Kidney epithelial cell (primary cell): ENCODE data around the gene MAML2. TPM values are rescaled to one million over a fixed set of nuclear protein-coding genes. Genes with fewer than 3 reads are reported as not detected.

Source experiments
- DNase-seq: peaks from one replicate; pipeline ENCODE4 v3.0.0-alpha.2; 2010; ENCODE audit warnings: low read depth
- H3K27me3 ChIP-seq: 2 replicates; pipeline ENCODE4 v1.6.0; 2011; ENCODE audit warnings: low read length; ENCODE audit not compliant: control insufficient read depth, insufficient read depth
- H3K36me3 ChIP-seq: 2 replicates; pipeline ENCODE4 v1.5.1; 2011; ENCODE audit warnings: low read length; ENCODE audit not compliant: control insufficient read depth, insufficient read depth
- H3K4me3 ChIP-seq: 2 replicates; pipeline ENCODE4 v1.5.1; 2011; ENCODE audit warnings: low read depth, mild to moderate bottlenecking, control low read depth, low read length
- total RNA-seq: library from RNA; depleted of rRNA; stranded (reverse); fragments of >200 nt; gene quantifications from 2 replicates; pipeline ENCODE4 v1.2.3, GENCODE V29; 2015
- TF ChIP-seq, protein P1 (sequence below): IDR thresholded peaks from 2 replicates; pipeline ENCODE4 v1.5.1; 2011; ENCODE audit warnings: mild to moderate bottlenecking, moderate library complexity, low read length, control low read depth, inconsistent platforms; ENCODE audit not compliant: insufficient read depth, poor library complexity, severe bottlenecking

The MAML2 gene
- total RNA-seq, 1 donor from 2014 or later: 12.3 TPM

DNA sequence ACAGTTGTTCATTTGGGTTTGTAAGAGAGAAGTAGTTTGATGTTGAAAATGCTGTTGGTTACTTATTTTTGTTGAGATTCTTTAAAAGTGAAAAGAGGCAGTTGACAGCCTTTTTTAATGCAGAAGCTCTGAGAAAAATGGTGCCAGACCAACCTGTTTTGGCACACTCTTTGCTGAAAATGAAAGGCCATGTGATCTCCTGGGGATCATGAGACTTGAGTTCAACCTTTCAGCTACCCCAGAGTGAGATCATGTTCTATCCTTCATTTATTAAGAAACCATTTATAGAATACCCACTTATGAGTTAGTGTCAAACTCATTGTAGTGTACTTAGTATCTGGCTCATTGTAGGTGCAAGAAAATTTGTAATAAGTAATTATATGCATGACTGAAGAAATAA lies 196.2 kb downstream of the MAML2 start:
- Histone ChIP-seq H3K36me3 (no peaks in the 10 kb centered on the region), H3K27me3 (no peaks in the 10 kb centered on the region), H3K4me3 (no peak overlapping the region)
- TF ChIP-seq, protein P1, sequence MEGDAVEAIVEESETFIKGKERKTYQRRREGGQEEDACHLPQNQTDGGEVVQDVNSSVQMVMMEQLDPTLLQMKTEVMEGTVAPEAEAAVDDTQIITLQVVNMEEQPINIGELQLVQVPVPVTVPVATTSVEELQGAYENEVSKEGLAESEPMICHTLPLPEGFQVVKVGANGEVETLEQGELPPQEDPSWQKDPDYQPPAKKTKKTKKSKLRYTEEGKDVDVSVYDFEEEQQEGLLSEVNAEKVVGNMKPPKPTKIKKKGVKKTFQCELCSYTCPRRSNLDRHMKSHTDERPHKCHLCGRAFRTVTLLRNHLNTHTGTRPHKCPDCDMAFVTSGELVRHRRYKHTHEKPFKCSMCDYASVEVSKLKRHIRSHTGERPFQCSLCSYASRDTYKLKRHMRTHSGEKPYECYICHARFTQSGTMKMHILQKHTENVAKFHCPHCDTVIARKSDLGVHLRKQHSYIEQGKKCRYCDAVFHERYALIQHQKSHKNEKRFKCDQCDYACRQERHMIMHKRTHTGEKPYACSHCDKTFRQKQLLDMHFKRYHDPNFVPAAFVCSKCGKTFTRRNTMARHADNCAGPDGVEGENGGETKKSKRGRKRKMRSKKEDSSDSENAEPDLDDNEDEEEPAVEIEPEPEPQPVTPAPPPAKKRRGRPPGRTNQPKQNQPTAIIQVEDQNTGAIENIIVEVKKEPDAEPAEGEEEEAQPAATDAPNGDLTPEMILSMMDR: no peak
- no peak for DNase-seq

DNA sequence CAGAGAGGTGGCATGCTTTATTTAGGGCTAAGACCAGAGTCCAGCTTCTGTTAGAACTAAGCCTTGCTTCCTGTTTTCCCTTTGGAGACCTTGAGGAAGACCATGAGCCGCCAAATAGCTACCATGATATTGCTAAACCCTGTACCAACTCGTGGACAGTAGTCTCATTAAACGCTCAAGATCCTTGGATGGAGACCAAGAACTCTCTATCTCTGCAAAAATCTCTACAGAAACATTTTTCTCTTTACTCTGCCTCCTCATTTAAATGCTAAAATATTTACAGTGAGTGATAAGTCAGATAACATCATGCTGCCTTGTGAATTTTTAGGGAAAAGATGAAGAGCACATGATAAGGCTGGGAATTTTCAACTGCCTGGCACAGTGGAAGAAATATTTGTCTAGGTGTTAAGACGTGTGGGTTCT lies 197.8 kb downstream of the MAML2 start:
- TF ChIP-seq, protein P1: no peak
- no peaks in the 10 kb centered on the region for H3K36me3 ChIP-seq
- DNase-seq: no peak
- no peaks in the 10 kb centered on the region for H3K27me3 ChIP-seq
- no peak overlapping the region for H3K4me3 ChIP-seq

DNA sequence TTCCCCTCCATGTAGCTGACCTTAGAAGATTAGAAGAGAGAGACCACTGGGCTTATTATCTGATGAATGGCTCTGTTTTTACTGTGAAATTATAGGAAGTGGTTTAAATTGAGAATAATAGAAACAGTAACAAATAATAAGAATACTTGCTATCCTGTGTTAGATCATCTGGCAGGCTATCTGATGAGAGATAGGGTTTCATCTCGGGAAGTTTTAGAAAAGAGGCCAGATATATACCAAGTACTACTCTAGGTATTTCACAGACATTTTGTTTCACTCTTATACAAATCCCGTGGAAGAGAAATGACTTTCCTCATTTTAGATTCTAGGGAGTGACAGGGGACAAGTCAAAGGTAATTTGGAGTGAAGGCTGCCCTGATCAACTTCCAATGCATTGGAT lies 198.4 kb downstream of the MAML2 start:
- TF ChIP-seq, protein P1: no peak
- Histone ChIP-seq H3K27me3 (no peaks in the 10 kb centered on the region), H3K4me3 (no peak overlapping the region), H3K36me3 (no peaks in the 10 kb centered on the region)
- DNase-seq: no peak

DNA sequence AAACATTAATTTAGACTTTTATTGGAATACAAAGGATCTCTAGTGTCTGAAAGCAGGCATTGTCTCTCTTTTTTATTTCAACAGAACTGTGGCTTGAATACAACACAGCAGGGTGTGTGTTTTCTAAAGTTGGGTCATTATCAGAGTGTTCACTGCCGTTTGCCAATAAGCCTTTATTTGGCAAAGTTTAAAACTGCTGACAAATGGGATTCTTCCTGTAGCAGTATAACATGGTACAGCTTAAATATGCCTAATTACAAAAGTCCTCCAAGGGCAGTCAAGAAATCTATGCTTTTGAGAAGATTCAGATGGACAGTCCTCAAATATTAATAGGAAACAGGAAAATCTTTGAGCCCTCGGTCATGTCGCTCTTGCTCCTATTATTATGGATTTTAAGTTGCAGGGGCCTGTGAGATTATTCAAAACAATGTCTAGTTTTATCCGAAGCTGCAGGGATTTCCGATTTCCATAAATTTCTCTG lies 199.9 kb downstream of the MAML2 start:
- Histone ChIP-seq H3K27me3 (no peaks in the 10 kb centered on the region), H3K4me3 (no peak overlapping the region), H3K36me3 (no peaks in the 10 kb centered on the region)
- DNase-seq: no peak
- TF ChIP-seq, protein P1: no peak

DNA sequence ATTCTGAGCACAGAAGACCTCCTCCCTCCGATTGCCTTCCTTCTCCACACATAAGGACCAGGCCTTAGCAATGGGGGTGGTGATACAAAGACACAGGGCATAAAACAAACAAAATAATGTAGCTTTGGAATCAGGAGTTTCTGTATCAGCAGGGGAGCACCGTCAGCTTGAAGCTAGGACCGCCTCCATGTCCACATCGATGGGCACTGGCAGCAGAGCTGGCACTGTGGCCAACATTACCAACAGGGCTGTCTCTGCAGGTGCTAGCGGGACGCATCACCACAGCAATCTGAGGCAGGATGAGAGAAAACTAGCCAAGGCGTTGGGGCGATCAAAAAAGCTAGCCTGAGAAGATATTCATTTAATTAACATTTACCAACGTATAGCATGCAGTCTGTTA lies 201.4 kb downstream of the MAML2 start:
- H3K36me3 ChIP-seq: no peaks in the 10 kb centered on the region
- H3K4me3 ChIP-seq: no peak overlapping the region
- DNase-seq: no peak
- H3K27me3 ChIP-seq: no peaks in the 10 kb centered on the region
- TF ChIP-seq, protein P1: no peak

DNA sequence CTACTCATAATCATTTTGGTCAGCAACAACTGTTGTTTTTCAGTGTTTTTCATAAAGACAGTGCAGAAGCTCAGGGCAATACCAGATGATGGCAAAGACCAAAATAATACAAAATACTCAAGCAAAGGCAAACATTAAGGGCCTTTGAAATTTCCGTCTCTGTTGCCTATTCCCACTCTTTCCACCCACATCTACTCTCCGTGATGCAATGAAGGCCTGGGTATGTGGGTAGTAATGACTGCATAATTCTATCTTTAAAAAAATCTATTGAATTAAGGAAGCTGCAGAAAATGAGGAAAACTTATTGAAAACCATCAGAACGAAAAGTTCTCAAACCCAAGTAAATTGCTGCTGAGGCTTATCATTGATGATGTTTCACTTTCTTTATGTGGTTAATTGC lies 203.3 kb downstream of the MAML2 start:
- H3K27me3 ChIP-seq: no peaks in the 10 kb centered on the region
- no peak for DNase-seq
- H3K4me3 ChIP-seq: no peak overlapping the region
- TF ChIP-seq, protein P1: no peak
- no peaks in the 10 kb centered on the region for H3K36me3 ChIP-seq
